ENCODE results near the gene GIMAP8.

- TF ChIP-seq CTCF (IDR thresholded peaks at IDR 0.05): no peak
- no peak for TF ChIP-seq POLR2AphosphoS5 (IDR thresholded peaks at IDR 0.05; ENCODE audit: insufficient read depth in 1 of 2, low read depth in 1 of 2)
- TF ChIP-seq POLR2A (IDR thresholded peaks at IDR 0.05): no peak
These were observed 49.5 kb upstream of the GIMAP8 start for GRCh38 chr7:150400788-150401423.

All from vagina (tissue), 2 donors.